Smooth muscle cell (in vitro differentiated cells): ENCODE measurements around the gene URI1. TPM values are rescaled to one million over a fixed set of nuclear protein-coding genes. Genes with fewer than 3 reads are reported as not detected.

Experiments used
- DNase-seq: peaks from one replicate; lab custom pipeline; 2025; ENCODE audit not compliant: unreplicated experiment; lab: John Stamatoyannopoulos, UW
- H2AFZ ChIP-seq: fragments of 200-600 bp; sonication (generic); 2 replicates; pipeline ENCODE4 v1.6.0; 2016; ENCODE audit warnings: antibody characterized with exemption, low read depth, mild to moderate bottlenecking
- H3F3A ChIP-seq: fragments of 200-600 bp; sonication (generic); 2 replicates; pipeline ENCODE4 v1.6.0; 2017; ENCODE audit warnings: antibody characterized with exemption, low read depth
- H3K27ac ChIP-seq: fragments of 200-600 bp; sonication (generic); 2 replicates; pipeline ENCODE4 v1.5.1; 2016; ENCODE audit warnings: low read depth, mild to moderate bottlenecking
- H3K27me3 ChIP-seq: fragments of 200-600 bp; sonication (generic); 2 replicates; pipeline ENCODE4 v1.6.1; 2016; ENCODE audit warnings: low read depth, mild to moderate bottlenecking
- H3K36me3 ChIP-seq: fragments of 200-600 bp; sonication (generic); 2 replicates; pipeline ENCODE4 v1.5.1; 2016; ENCODE audit warnings: low read depth
- H3K4me1 ChIP-seq: fragments of 200-600 bp; sonication (generic); 2 replicates; pipeline ENCODE4 v1.5.1; 2016; ENCODE audit warnings: low read depth
- H3K4me2 ChIP-seq: fragments of 200-600 bp; sonication (generic); 2 replicates; pipeline ENCODE4 v1.6.0; 2016; ENCODE audit warnings: mild to moderate bottlenecking
- H3K4me3 ChIP-seq: fragments of 200-600 bp; sonication (generic); 2 replicates; pipeline ENCODE4 v1.5.1; 2016; ENCODE audit warnings: mild to moderate bottlenecking
- H3K79me2 ChIP-seq: fragments of 200-600 bp; sonication (generic); 2 replicates; pipeline ENCODE4 v1.6.0; 2016; ENCODE audit warnings: low read depth, mild to moderate bottlenecking
- H3K9ac ChIP-seq: fragments of 200-600 bp; sonication (generic); 2 replicates; pipeline ENCODE4 v1.6.0; 2016; ENCODE audit warnings: low read depth
- H3K9me3 ChIP-seq: fragments of 200-600 bp; sonication (generic); replicated peaks from 2 replicates; pipeline ENCODE4 v1.5.1; 2016; ENCODE audit warnings: low read depth
- H4K20me1 ChIP-seq: fragments of 200-600 bp; sonication (generic); 2 replicates; pipeline ENCODE4 v1.6.0; 2016; ENCODE audit warnings: low read depth
- CTCF ChIP-seq: fragments of 200-600 bp; sonication (generic); IDR thresholded peaks from 2 replicates; pipeline ENCODE4 v1.5.1; 2017; ENCODE audit warnings: borderline replicate concordance, mild to moderate bottlenecking, antibody characterized with exemption; ENCODE audit not compliant: insufficient read depth, poor library complexity, severe bottlenecking
- WGBS: methylation state at CpG from one replicate; pipeline ENCODE4 v1.1.7; 2016; ENCODE audit warnings: low lambda C conversion rate; 5-methylcytosine and 5-hydroxymethylcytosine counted together
- polyA plus RNA-seq: library from polyadenylated mRNA; unstranded; fragments of >200 nt; fragmentation: Nextera tagmentation; extraction: Ambion mirVana; gene quantifications from 2 replicates; pipeline ENCODE4 v1.2.1, GENCODE V29; 2016
- total RNA-seq: library from RNA; depleted of rRNA; stranded (reverse); fragments of >200 nt; gene quantifications from 2 replicates; pipeline ENCODE4 v1.2.3, GENCODE V29; 2014

The URI1 gene
- total and polyA plus RNA-seq, 2 experiments from 2014 or later, result 39.3 to 47.6 TPM

GRCh38 chr19:30017172-30017571 is 75.1 kb downstream of the URI1 start:
- no peaks in the 10 kb centered on the region for H3K4me1 ChIP-seq
- no peak for TF ChIP-seq CTCF
- H2AFZ ChIP-seq, result no peak overlapping the region
- DNase-seq, result no peak
- H3K79me2 ChIP-seq, result no peaks in the 10 kb centered on the region
- no peaks in the 10 kb centered on the region for H3F3A ChIP-seq
- no peak overlapping the region for H3K27ac ChIP-seq
- peaks cover 6% of the 10 kb centered on the region for H3K36me3 ChIP-seq
- no peaks in the 10 kb centered on the region for H3K27me3 ChIP-seq
- H3K4me2 ChIP-seq, result no peak overlapping the region
- H3K9me3 ChIP-seq, result no peaks in the 10 kb centered on the region
- H4K20me1 ChIP-seq, result no peaks in the 10 kb centered on the region
- H3K9ac ChIP-seq, result no peak overlapping the region
- H3K4me3 ChIP-seq, result no peak overlapping the region

GRCh38 chr19:30020189-30020588 is 78.2 kb downstream of the URI1 start:
- no peaks in the 10 kb centered on the region for H3K27me3 ChIP-seq
- H3K4me2 ChIP-seq, result no peak overlapping the region
- no peaks in the 10 kb centered on the region for H3K79me2 ChIP-seq
- no peak for TF ChIP-seq CTCF
- H3K4me1 ChIP-seq, result no peaks in the 10 kb centered on the region
- WGBS, result 100% methylated on average over 1 of the region's 1 CpG
- no peak overlapping the region for H3K4me3 ChIP-seq
- H3F3A ChIP-seq, result no peaks in the 10 kb centered on the region
- H3K27ac ChIP-seq, result no peak overlapping the region
- no peak overlapping the region for H2AFZ ChIP-seq
- no peaks in the 10 kb centered on the region for H3K9me3 ChIP-seq
- DNase-seq, result no peak
- no peak overlapping the region for H3K9ac ChIP-seq
- H3K36me3 ChIP-seq, result no peaks in the 10 kb centered on the region
- H4K20me1 ChIP-seq, result no peaks in the 10 kb centered on the region

- no peak overlapping the region for H3K4me2 ChIP-seq
- WGBS, result 100% methylated on average over 1 of the region's 1 CpG
- no peak for TF ChIP-seq CTCF
- no peak overlapping the region for H3K4me3 ChIP-seq
- no peak overlapping the region for H3K27ac ChIP-seq
- no peak overlapping the region for H3K9ac ChIP-seq
- DNase-seq, result no peak
- no peak overlapping the region for H2AFZ ChIP-seq
- no peaks in the 10 kb centered on the region for H3K79me2 ChIP-seq
- peaks cover 4% of the 10 kb centered on the region for H4K20me1 ChIP-seq
- H3F3A ChIP-seq, result no peaks in the 10 kb centered on the region
- no peaks in the 10 kb centered on the region for H3K4me1 ChIP-seq
- H3K36me3 ChIP-seq, result no peaks in the 10 kb centered on the region
- no peaks in the 10 kb centered on the region for H3K27me3 ChIP-seq
- H3K9me3 ChIP-seq, result no peaks in the 10 kb centered on the region
Observed at GRCh38 chr19:30022659-30023058, 80.6 kb downstream of the URI1 start.

GRCh38 chr19:30023330-30023729 is 81.3 kb downstream of the URI1 start:
- no peak for TF ChIP-seq CTCF
- H3K4me2 ChIP-seq, result no peak overlapping the region
- H2AFZ ChIP-seq, result no peak overlapping the region
- no peaks in the 10 kb centered on the region for H3K79me2 ChIP-seq
- no peak overlapping the region for H3K4me3 ChIP-seq
- H4K20me1 ChIP-seq, result peaks cover 4% of the 10 kb centered on the region
- no peak overlapping the region for H3K9ac ChIP-seq
- H3K36me3 ChIP-seq, result no peaks in the 10 kb centered on the region
- no peak overlapping the region for H3K27ac ChIP-seq
- H3K27me3 ChIP-seq, result no peaks in the 10 kb centered on the region
- no peak for DNase-seq
- no peaks in the 10 kb centered on the region for H3K4me1 ChIP-seq
- no peaks in the 10 kb centered on the region for H3K9me3 ChIP-seq
- H3F3A ChIP-seq, result no peaks in the 10 kb centered on the region
